H1 (cell line): ENCODE measurements around the gene HOMER3. TPM values are rescaled to one million over a fixed set of nuclear protein-coding genes. Genes with fewer than 3 reads are reported as not detected.

ENCODE experiments used
- CTCF ChIA-PET: fragments of 300-600 bp; sonication (Branson Sonifier 250); formaldehyde crosslinking; loops from one replicate; lab custom pipeline; 2021; ENCODE audit not compliant: partially characterized antibody; lab: Charles Lee
- POLR2A ChIA-PET: fragments of 300-600 bp; sonication (Branson Sonifier 250); formaldehyde crosslinking; loops from one replicate; lab custom pipeline; 2021; ENCODE audit warnings: inconsistent platforms; ENCODE audit not compliant: partially characterized antibody; lab: Charles Lee
- DNase-seq, 2 experiments: peaks; one replicate each; pipeline versions ENCODE4 v3.0.0 to v3.0.0-alpha.2; 2010 to 2022; ENCODE audit warnings: low spot score in 2 of 2, low read depth in 1 of 2, mixed read lengths in 1 of 2
- FAIRE-seq: peaks from 2 replicates; lab custom pipeline; 2011; peaks lifted over from hg19 to GRCh38; lab: Jason Lieb, UNC
- H2AFZ ChIP-seq: 2 replicates; pipeline ENCODE4 v1.8.1; 2012; ENCODE audit warnings: low read length, inconsistent platforms
- H2AK5ac ChIP-seq: 2 replicates; pipeline ENCODE4 v1.6.1; 2013; ENCODE audit warnings: low read depth, low read length
- H2BK120ac ChIP-seq: replicated peaks from 2 replicates; pipeline ENCODE3; 2013; ENCODE audit warnings: low read depth, low read length, inconsistent platforms
- H2BK12ac ChIP-seq: 2 replicates; pipeline ENCODE4 v1.6.1; 2013; ENCODE audit warnings: low read depth, low read length
- H2BK15ac ChIP-seq: 2 replicates; pipeline ENCODE4 v1.6.1; 2013; ENCODE audit warnings: low read length
- H2BK20ac ChIP-seq: 2 replicates; pipeline ENCODE4 v1.6.1; 2013; ENCODE audit warnings: low read length
- H2BK5ac ChIP-seq: 2 replicates; pipeline ENCODE4 v1.6.1; 2013; ENCODE audit warnings: low read depth, low read length
- H3K14ac ChIP-seq: 2 replicates; pipeline ENCODE4 v1.6.1; 2013; ENCODE audit warnings: inconsistent platforms; ENCODE audit not compliant: insufficient read length
- H3K18ac ChIP-seq: 2 replicates; pipeline ENCODE4 v1.6.1; 2013; ENCODE audit warnings: low read length; ENCODE audit errors: extremely low read depth
- H3K23ac ChIP-seq: 2 replicates; pipeline ENCODE4 v1.6.1; 2013; ENCODE audit warnings: inconsistent platforms; ENCODE audit not compliant: insufficient read length
- H3K23me2 ChIP-seq: 2 replicates; pipeline ENCODE4 v1.6.1; 2013; ENCODE audit warnings: low read depth, low read length
- H3K27ac ChIP-seq: 2 replicates; pipeline ENCODE4 v1.6.1; 2011; ENCODE audit warnings: low read depth, low read length, inconsistent platforms
- H3K27me3 ChIP-seq, 4 experiments: replicated peaks in 1 of 4; 1 replicate in 1 of 4; 2 replicates in 3 of 4; pipeline versions ENCODE4 v1.6.1 to v1.8.1; 2011 to 2013; ENCODE audit warnings: low read length in 3 of 4, mild to moderate bottlenecking in 3 of 4, inconsistent platforms in 2 of 4, mixed read lengths in 2 of 4, moderate library complexity in 1 of 4; ENCODE audit not compliant: control insufficient read depth in 3 of 4, insufficient read depth in 3 of 4; ENCODE audit errors: extremely low read depth in 1 of 4
- H3K36me3 ChIP-seq, 4 experiments: 2 replicates each; pipeline versions ENCODE4 v1.6.1 to v1.8.1; 2011 to 2013; ENCODE audit warnings: mild to moderate bottlenecking in 4 of 4, low read length in 3 of 4, moderate library complexity in 2 of 4, control low read depth in 1 of 4, inconsistent platforms in 1 of 4; ENCODE audit not compliant: insufficient read depth in 4 of 4, control insufficient read depth in 2 of 4
- H3K4ac ChIP-seq: replicated peaks from 2 replicates; pipeline ENCODE3; 2013; ENCODE audit warnings: low read length, low read depth, mixed read lengths, inconsistent platforms; ENCODE audit not compliant: insufficient read length
- H3K4me1 ChIP-seq, 4 experiments: replicated peaks in 1 of 4; 1 replicate in 1 of 4; 2 replicates in 3 of 4; pipeline versions ENCODE4 v1.6.1 to v1.8.1; 2011 to 2013; ENCODE audit warnings: low read length in 3 of 4, inconsistent platforms in 2 of 4, mixed read lengths in 1 of 4; ENCODE audit not compliant: insufficient read depth in 4 of 4, control insufficient read depth in 3 of 4
- H3K4me2 ChIP-seq, 2 experiments: 2 replicates each; pipeline versions ENCODE4 v1.6.1 to v1.8.1; 2011 to 2013; ENCODE audit warnings: low read depth in 2 of 2, low read length in 2 of 2, control low read depth in 1 of 2, inconsistent platforms in 1 of 2, mild to moderate bottlenecking in 1 of 2; ENCODE audit not compliant: insufficient read depth in 1 of 2
- H3K4me3 ChIP-seq, 4 experiments: fragments of 200-600, 300-600 bp in 1 of 4; sonication (generic), shearing (Covaris generic), sonication (Bioruptor Twin) in 1 of 4; 2 replicates each; pipeline versions ENCODE4 v1.5.1 to v1.8.1; 2011 to 2016; ENCODE audit warnings: low read length in 4 of 4, low read depth in 3 of 4, control low read depth in 2 of 4, inconsistent platforms in 2 of 4, mild to moderate bottlenecking in 2 of 4, mixed read lengths in 1 of 4, moderate library complexity in 1 of 4; ENCODE audit not compliant: insufficient read depth in 2 of 4; ENCODE audit errors: extremely low read depth in 1 of 4
- H3K56ac ChIP-seq: replicated peaks from 2 replicates; pipeline ENCODE3; 2013; ENCODE audit warnings: low read depth, mild to moderate bottlenecking, mixed read lengths, low read length, inconsistent platforms; ENCODE audit not compliant: insufficient read length
- H3K79me1 ChIP-seq: 2 replicates; pipeline ENCODE4 v1.6.1; 2013; ENCODE audit warnings: low read depth, low read length, control low read depth
- H3K79me2 ChIP-seq, 2 experiments: 2 replicates each; pipeline versions ENCODE4 v1.6.1 to v1.8.1; 2012 to 2013; ENCODE audit warnings: low read length in 2 of 2, mild to moderate bottlenecking in 2 of 2, inconsistent platforms in 1 of 2; ENCODE audit not compliant: insufficient read depth in 2 of 2, control insufficient read depth in 1 of 2
- H3K9ac ChIP-seq, 4 experiments: replicated peaks in 1 of 4; 1 replicate in 1 of 4; 2 replicates in 3 of 4; pipeline versions ENCODE4 v1.6.1 to v1.8.1; 2011 to 2013; ENCODE audit warnings: low read depth in 3 of 4, low read length in 3 of 4, control low read depth in 2 of 4, mild to moderate bottlenecking in 2 of 4, moderate library complexity in 2 of 4, inconsistent platforms in 1 of 4; ENCODE audit errors: extremely low read depth in 1 of 4
- H3K9me3 ChIP-seq, 2 experiments: 2 replicates each; pipeline versions ENCODE4 v1.6.1 to v1.8.1; 2012 to 2013; ENCODE audit warnings: mild to moderate bottlenecking in 2 of 2, moderate library complexity in 2 of 2, control low read depth in 1 of 2, inconsistent platforms in 1 of 2, low read depth in 1 of 2, low read length in 1 of 2, mixed read lengths in 1 of 2; ENCODE audit not compliant: insufficient read depth in 2 of 2
- H4K20me1 ChIP-seq, 2 experiments: replicated peaks in 1 of 2; 2 replicates each; pipeline versions ENCODE3 to v1.8.1; 2011 to 2013; ENCODE audit warnings: inconsistent platforms in 2 of 2, low read length in 2 of 2, mild to moderate bottlenecking in 1 of 2; ENCODE audit not compliant: insufficient read depth in 2 of 2, control insufficient read depth in 1 of 2
- H4K5ac ChIP-seq: 2 replicates; pipeline ENCODE4 v1.6.1; 2013; ENCODE audit warnings: low read length, low read depth, mixed read lengths, inconsistent platforms; ENCODE audit not compliant: insufficient read length
- H4K8ac ChIP-seq: 2 replicates; pipeline ENCODE4 v1.8.0; 2013; ENCODE audit warnings: mild to moderate bottlenecking, moderate library complexity, low read length, inconsistent platforms; ENCODE audit not compliant: insufficient read depth; ENCODE audit errors: extremely low read depth
- H4K91ac ChIP-seq: replicated peaks from 2 replicates; pipeline ENCODE3; 2013; ENCODE audit warnings: low read length, mixed read lengths, inconsistent platforms; ENCODE audit not compliant: insufficient read length
- CHD1 ChIP-seq: IDR thresholded peaks from 2 replicates; pipeline ENCODE4 v1.6.1; 2012; ENCODE audit warnings: low read depth, low read length, improper control_type of control experiment
- EGR1 ChIP-seq: IDR thresholded peaks from 2 replicates; pipeline ENCODE4 v1.6.1; 2011; ENCODE audit warnings: low read depth, low read length, borderline replicate concordance
- EP300 ChIP-seq, 2 experiments: IDR thresholded peaks; 1 replicate in 1 of 2; 2 replicates in 1 of 2; pipeline ENCODE4 v1.6.1; 2011 to 2012; ENCODE audit warnings: low read depth in 2 of 2, low read length in 2 of 2, mild to moderate bottlenecking in 2 of 2, borderline replicate concordance in 1 of 2, inconsistent platforms in 1 of 2, moderate library complexity in 1 of 2
- EZH2 ChIP-seq: fragments of 200-600 bp; sonication (generic); IDR thresholded peaks from 2 replicates; pipeline ENCODE4 v1.7.1; 2012; ENCODE audit warnings: low read depth, mild to moderate bottlenecking, moderate library complexity, low read length, inconsistent platforms; ENCODE audit not compliant: severe bottlenecking
- JUND ChIP-seq: IDR thresholded peaks from 2 replicates; pipeline ENCODE4 v1.6.1; 2011; ENCODE audit warnings: mild to moderate bottlenecking, improper control_type of control experiment, low read length
- KDM1A ChIP-seq: fragments of 200-600, 300-600 bp; sonication (generic); IDR thresholded peaks from 2 replicates; pipeline ENCODE4 v1.7.1; 2016; ENCODE audit warnings: mild to moderate bottlenecking, low read length, borderline replicate concordance
- MAFK ChIP-seq: IDR thresholded peaks from 2 replicates; pipeline ENCODE4 v1.6.1; 2012; ENCODE audit warnings: low read depth, mild to moderate bottlenecking, improper control_type of control experiment, low read length
- RAD21 ChIP-seq, 2 experiments: IDR thresholded peaks in 1 of 2; conservative IDR thresholded peaks in 1 of 2; 2 replicates each; pipeline ENCODE4 v1.6.1; 2011; ENCODE audit warnings: low read depth in 2 of 2, low read length in 2 of 2, improper control_type of control experiment in 1 of 2, inconsistent platforms in 1 of 2, mild to moderate bottlenecking in 1 of 2, moderate library complexity in 1 of 2
- RFX5 ChIP-seq: IDR thresholded peaks from 2 replicates; pipeline ENCODE4 v1.6.1; 2011; ENCODE audit warnings: low read depth, low read length, improper control_type of control experiment, borderline replicate concordance
- SIX5 ChIP-seq: IDR thresholded peaks from 2 replicates; pipeline ENCODE4 v1.6.1; 2011; ENCODE audit warnings: mild to moderate bottlenecking, low read depth, low read length
- TBP ChIP-seq: IDR thresholded peaks from 2 replicates; pipeline ENCODE4 v1.6.1; 2011; ENCODE audit warnings: low read depth, low read length, improper control_type of control experiment
- USF2 ChIP-seq: IDR thresholded peaks from 2 replicates; pipeline ENCODE4 v1.6.1; 2011; ENCODE audit warnings: low read length, improper control_type of control experiment
- ZNF274 ChIP-seq: IDR thresholded peaks from 2 replicates; pipeline ENCODE4 v1.7.0; 2012; ENCODE audit warnings: low read length, borderline replicate concordance; ENCODE audit errors: extremely low read depth
- WGBS, 2 experiments: shearing (Covaris generic) in 1 of 2; methylation state at CpG; one replicate each; pipeline versions ENCODE4 v1.1.6 to v1.1.7; 2013 to 2015; ENCODE audit warnings: low lambda C conversion rate in 2 of 2, mixed read lengths in 2 of 2, inconsistent platforms in 1 of 2, low coverage in 1 of 2, missing lambda C conversion rate in 1 of 2; ENCODE audit not compliant: insufficient replicate concordance in 2 of 2, insufficient coverage in 1 of 2, insufficient read length in 1 of 2; ENCODE audit errors: extremely low coverage in 1 of 2, missing lambda C conversion rate in 1 of 2; 5-methylcytosine and 5-hydroxymethylcytosine counted together
- polyA plus RNA-seq, 7 experiments: library from polyadenylated mRNA; depleted of rRNA in 3 of 7; stranded (reverse) in 5 of 7; unstranded in 2 of 7; fragments of >200 nt in 5 of 7; fragments of 200-250 nt in 2 of 7; gene quantifications; 1 replicate in 5 of 7; 2 replicates in 1 of 7; 4 replicates in 1 of 7; pipeline versions ENCODE4 v1.2.1 to v1.2.3, GENCODE V29; 2011 to 2013; ENCODE audit warnings: missing spikeins in 2 of 7, mixed read lengths in 2 of 7
- total RNA-seq: library from RNA; stranded (reverse); fragmentation: NEBNext Ultra II Directional; extraction: Animal tissue kit (Norgen Biotek cat#: 25700); gene quantifications from 2 replicates; pipeline ENCODE4 v1.2.1, GENCODE V29; 2021

HOMER3 gene
- total and polyA plus RNA-seq, 2 of the 8 experiments (the other 6 are each of a cell fraction or from before 2014, with no cell fraction given) = 28.3 to 41.6 TPM

DNA sequence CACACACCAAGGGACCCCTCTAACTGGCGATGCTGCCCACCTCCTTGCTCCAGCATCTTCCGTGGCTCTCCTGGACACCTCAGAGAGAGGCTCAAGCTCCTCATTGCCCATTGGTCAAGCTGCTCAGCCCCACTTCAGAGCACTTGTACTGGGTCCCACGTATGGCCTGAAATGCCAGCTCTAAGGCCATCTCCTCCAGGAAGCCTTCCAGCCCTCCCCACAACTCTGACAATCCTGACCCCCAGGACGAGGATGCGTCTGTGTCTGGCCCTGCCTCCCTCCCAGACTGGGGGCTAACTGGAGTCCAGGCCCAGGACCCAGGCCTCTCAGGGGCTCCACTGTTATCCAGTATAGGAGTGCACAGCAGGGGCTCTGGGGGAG, 7.9 kb upstream of the HOMER3 start:
- Histone ChIP-seq H4K91ac (no peak overlapping the region), H3K27ac (no peak overlapping the region), H3K4ac (no peak overlapping the region), H3K23me2 (peaks cover under 1% of the 10 kb centered on the region; the same call in 1 of the 2 replicates), H3K4me1 (no peaks in the 10 kb centered on the region), H3K4me2 (no peak overlapping the region), H3K36me3 (0 out of 8 replicates have a peak, but pooled peaks cover 0 to 5% (median 0%) of the 10 kb centered on the region in 4 experiments), H3K9ac (no peak overlapping the region), H3K14ac (no peak overlapping the region), H2BK120ac (no peak overlapping the region), H4K8ac (no peak overlapping the region), H4K5ac (no peak overlapping the region), H2AFZ (no peak overlapping the region), H2BK12ac (peak overlapping the region; percentile 27; the same call in 1 of the 2 replicates), H2AK5ac (no peak overlapping the region), H2BK20ac (no peak overlapping the region), H3K4me3 (no peak overlapping the region), H3K27me3 (no peaks in the 10 kb centered on the region), H3K23ac (no peak overlapping the region), H4K20me1 (no peaks in the 10 kb centered on the region), H3K9me3 (no peaks in the 10 kb centered on the region), H2BK5ac (no peak overlapping the region), H3K18ac (no peak overlapping the region), H2BK15ac (no peak overlapping the region), H3K56ac (no peak overlapping the region), H3K79me2 (no peaks in the 10 kb centered on the region), H3K79me1 (no peaks in the 10 kb centered on the region)
- 87% methylated on average over 5 of the region's 5 CpGs; no CpG with 5 or more reads in 1 of the 2 experiments for WGBS, 2 experiments
- FAIRE-seq = no peak
- no peak for DNase-seq
- ChIA-PET CTCF (interaction anchor here (0.6 to 2.0 kb wide), 4 partner anchors 10 to 1812 kb away, joined by 3 to 5 read pairs (median 4); no protein-coding TSS in a partner anchor), POLR2A (interaction anchor here (1.2 to 2.3 kb wide), 5 partner anchors 9 to 60 kb away, joined by 3 to 11 read pairs (median 4); no protein-coding TSS in a partner anchor)
- TF ChIP-seq EGR1 (no peak), RFX5 (no peak), JUND (no peak), EZH2 (no peak), SIX5 (no peak), RAD21 (IDR thresholded peaks at IDR 0.05 in 1 of 2, conservative IDR thresholded peaks at IDR 0.05 in 1 of 2; ENCODE audit: low read depth in 2 of 2, low read length in 2 of 2) (no peak), KDM1A (no peak), EP300 (IDR thresholded peaks at IDR 0.05; ENCODE audit: borderline replicate concordance in 1 of 2, low read depth in 2 of 2, low read length in 2 of 2) (no peak), USF2 (no peak), ZNF274 (no peak), MAFK (no peak), CHD1 (no peak), TBP (no peak)
